Measurements from ENCODE around the gene KRTAP4-6.
"Not testable (repeated sequence)": the region's sequence is repeated elsewhere in the genome, so short reads cannot be mapped to it uniquely, and the experiment has no call there.

Gene KRTAP4-6

GRCh38 chr17:41139865-41140264 is 479 bp downstream of the KRTAP4-6 start:
- no CpG with 5 or more reads among the region's 12 CpGs for WGBS (ENCODE audit: extremely low coverage, insufficient coverage, insufficient read length)
- H3K4me2 ChIP-seq (ENCODE audit: low read length); H2BK5ac ChIP-seq (ENCODE audit: low read depth, low read length, poor library complexity); H2AK5ac ChIP-seq (ENCODE audit: low read length); H2AFZ ChIP-seq (ENCODE audit: insufficient read depth, low read length, poor library complexity); H3K79me2 ChIP-seq (ENCODE audit: control insufficient read depth, insufficient read depth, low read length, poor library complexity); H3K4me1 ChIP-seq (ENCODE audit: control insufficient read depth in 1 of 2, insufficient read depth in 2 of 2, low read length in 2 of 2); H3K9ac ChIP-seq (ENCODE audit: low read length); H3K79me1 ChIP-seq (ENCODE audit: low read length); H3K23ac ChIP-seq (ENCODE audit: low read length); H2BK120ac ChIP-seq (ENCODE audit: insufficient read depth, low read length, poor library complexity); H4K8ac ChIP-seq (ENCODE audit: low read depth, low read length); H4K91ac ChIP-seq (ENCODE audit: low read depth, low read length); H2BK12ac ChIP-seq (ENCODE audit: low read length); H3K4ac ChIP-seq (ENCODE audit: low read depth, low read length); H3K27ac ChIP-seq (ENCODE audit: low read depth, low read length); H3K14ac ChIP-seq (ENCODE audit: low read length); H3K18ac ChIP-seq (ENCODE audit: low read length); H3K9me3 ChIP-seq (ENCODE audit: insufficient read depth, low read depth, low read length); H4K12ac ChIP-seq (ENCODE audit: low read depth, low read length); H3K36me3 ChIP-seq (ENCODE audit: control insufficient read depth in 1 of 2, insufficient read depth in 2 of 2, low read length in 2 of 2); H3K27me3 ChIP-seq (ENCODE audit: insufficient read depth, low read length); DNase-seq: not testable (repeated sequence)
- peak overlapping the region; percentile 53 for H3K4me3 ChIP-seq (ENCODE audit: low read depth, low read length)

DNA sequence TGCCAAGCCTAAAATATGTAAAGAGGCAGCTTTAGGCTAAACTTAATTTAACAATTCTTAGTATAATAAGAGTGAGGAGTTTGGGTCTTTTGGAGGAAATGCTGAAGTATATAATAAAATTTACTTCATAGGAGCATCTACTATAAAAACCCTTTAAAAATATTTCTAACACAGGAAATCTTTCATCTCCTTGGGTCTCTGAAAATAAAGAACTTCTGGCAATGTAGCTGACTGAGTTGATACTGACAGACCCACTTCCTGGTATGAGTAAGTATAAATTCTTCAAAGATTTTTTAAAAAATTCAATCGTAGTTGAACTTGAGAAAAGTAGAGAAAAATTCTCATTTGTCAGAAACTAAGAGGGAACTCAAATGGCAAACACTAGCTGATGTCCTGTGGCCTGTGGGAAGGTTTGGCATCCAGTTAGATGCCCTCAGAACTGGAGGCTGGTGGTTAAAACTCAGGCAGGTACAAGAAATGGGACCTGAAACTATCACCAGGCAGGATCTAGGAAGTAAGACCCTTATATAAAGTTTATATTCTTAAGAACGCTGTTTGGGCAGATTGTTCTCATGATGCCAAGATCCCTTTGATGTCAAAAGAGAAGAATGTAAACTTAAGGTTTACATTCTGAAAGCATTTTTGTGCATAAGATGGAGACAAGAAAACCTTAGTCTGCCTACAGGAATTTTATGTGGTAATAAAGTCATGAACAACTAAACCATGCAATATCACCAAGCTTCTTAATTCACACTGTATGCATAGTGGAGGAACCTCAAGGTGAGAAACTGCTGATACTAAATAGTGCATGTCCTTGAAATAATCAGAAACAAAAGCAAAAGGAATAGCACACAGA is 6.2 kb downstream of the KRTAP4-6 start:
- Histone ChIP-seq H3K4me1 (ENCODE audit: control insufficient read depth in 1 of 2, insufficient read depth in 2 of 2, low read length in 2 of 2) (no peaks in the 10 kb centered on the region), H4K12ac (ENCODE audit: low read depth, low read length) (no peak overlapping the region), H3K4me3 (ENCODE audit: low read depth, low read length) (no peak overlapping the region), H3K79me1 (ENCODE audit: low read length) (no peaks in the 10 kb centered on the region), H2AK5ac (ENCODE audit: low read length) (no peak overlapping the region), H3K27me3 (ENCODE audit: insufficient read depth, low read length) (no peaks in the 10 kb centered on the region), H3K18ac (ENCODE audit: low read length) (no peak overlapping the region), H3K9ac (ENCODE audit: low read length) (no peak overlapping the region), H2AFZ (ENCODE audit: insufficient read depth, low read length, poor library complexity) (no peak overlapping the region), H3K79me2 (ENCODE audit: control insufficient read depth, insufficient read depth, low read length, poor library complexity) (no peaks in the 10 kb centered on the region), H3K14ac (ENCODE audit: low read length) (no peak overlapping the region), H3K4me2 (ENCODE audit: low read length) (no peak overlapping the region), H3K9me3 (ENCODE audit: insufficient read depth, low read depth, low read length) (no peaks in the 10 kb centered on the region), H2BK5ac (ENCODE audit: low read depth, low read length, poor library complexity) (no peak overlapping the region), H4K91ac (ENCODE audit: low read depth, low read length) (no peak overlapping the region), H3K27ac (ENCODE audit: low read depth, low read length) (no peak overlapping the region), H3K36me3 (ENCODE audit: control insufficient read depth in 1 of 2, insufficient read depth in 2 of 2, low read length in 2 of 2) (no peaks in the 10 kb centered on the region), H2BK120ac (ENCODE audit: insufficient read depth, low read length, poor library complexity) (no peak overlapping the region), H3K4ac (ENCODE audit: low read depth, low read length) (no peak overlapping the region), H3K23ac (ENCODE audit: low read length) (no peak overlapping the region), H4K8ac (ENCODE audit: low read depth, low read length) (no peak overlapping the region), H2BK12ac (ENCODE audit: low read length) (no peak overlapping the region)
- no peak for DNase-seq
- no CpG with 5 or more reads among the region's 2 CpGs for WGBS (ENCODE audit: extremely low coverage, insufficient coverage, insufficient read length)

DNA sequence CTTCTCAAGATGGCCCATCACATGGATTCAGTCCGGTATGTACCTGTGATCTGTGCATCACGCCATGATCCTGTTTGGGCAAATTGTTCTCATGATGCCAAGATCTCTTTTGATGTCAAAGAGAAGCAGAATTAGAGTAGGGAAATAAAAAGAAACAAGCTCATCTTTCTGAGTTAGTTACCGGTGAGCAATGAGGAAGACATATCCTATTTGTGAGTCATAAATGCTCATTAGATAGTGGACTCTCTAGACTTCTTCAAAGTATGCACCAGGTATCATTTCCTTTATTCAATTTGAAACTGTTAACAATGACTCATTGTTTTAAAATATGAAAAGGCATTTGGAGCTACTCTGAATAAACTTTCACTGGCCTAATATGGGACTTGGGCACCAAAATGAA is 8.4 kb downstream of the KRTAP4-6 start:
- Histone ChIP-seq H2AFZ (ENCODE audit: insufficient read depth, low read length, poor library complexity) (no peak overlapping the region), H3K23ac (ENCODE audit: low read length) (no peak overlapping the region), H2AK5ac (ENCODE audit: low read length) (no peak overlapping the region), H2BK5ac (ENCODE audit: low read depth, low read length, poor library complexity) (no peak overlapping the region), H3K4me3 (ENCODE audit: low read depth, low read length) (no peak overlapping the region), H3K27ac (ENCODE audit: low read depth, low read length) (no peak overlapping the region), H3K36me3 (ENCODE audit: control insufficient read depth in 1 of 2, insufficient read depth in 2 of 2, low read length in 2 of 2) (no peaks in the 10 kb centered on the region), H3K4ac (ENCODE audit: low read depth, low read length) (no peak overlapping the region), H3K14ac (ENCODE audit: low read length) (no peak overlapping the region), H4K12ac (ENCODE audit: low read depth, low read length) (no peak overlapping the region), H4K8ac (ENCODE audit: low read depth, low read length) (no peak overlapping the region), H3K4me2 (ENCODE audit: low read length) (no peak overlapping the region), H3K4me1 (ENCODE audit: control insufficient read depth in 1 of 2, insufficient read depth in 2 of 2, low read length in 2 of 2) (no peaks in the 10 kb centered on the region), H3K18ac (ENCODE audit: low read length) (no peak overlapping the region), H3K79me1 (ENCODE audit: low read length) (no peaks in the 10 kb centered on the region), H4K91ac (ENCODE audit: low read depth, low read length) (no peak overlapping the region), H3K27me3 (ENCODE audit: insufficient read depth, low read length) (no peaks in the 10 kb centered on the region), H3K9ac (ENCODE audit: low read length) (no peak overlapping the region), H3K79me2 (ENCODE audit: control insufficient read depth, insufficient read depth, low read length, poor library complexity) (no peaks in the 10 kb centered on the region), H3K9me3 (ENCODE audit: insufficient read depth, low read depth, low read length) (no peaks in the 10 kb centered on the region), H2BK120ac (ENCODE audit: insufficient read depth, low read length, poor library complexity) (no peak overlapping the region), H2BK12ac (ENCODE audit: low read length) (no peak overlapping the region)
- no CpG with 5 or more reads among the region's 3 CpGs for WGBS (ENCODE audit: extremely low coverage, insufficient coverage, insufficient read length)
- peak in 1 of 2 donors; percentile 73 for DNase-seq

GRCh38 chr17:41127371-41127770 is 13.0 kb downstream of the KRTAP4-6 start:
- no peaks in the 10 kb centered on the region for H3K4me1 ChIP-seq (ENCODE audit: control insufficient read depth in 1 of 2, insufficient read depth in 2 of 2, low read length in 2 of 2)
- H3K9me3 ChIP-seq (ENCODE audit: insufficient read depth, low read depth, low read length) = no peaks in the 10 kb centered on the region
- H3K4ac ChIP-seq (ENCODE audit: low read depth, low read length) = no peak overlapping the region
- H2AK5ac ChIP-seq (ENCODE audit: low read length) = no peak overlapping the region
- DNase-seq = no peak
- no peaks in the 10 kb centered on the region for H3K36me3 ChIP-seq (ENCODE audit: control insufficient read depth in 1 of 2, insufficient read depth in 2 of 2, low read length in 2 of 2)
- H3K23ac ChIP-seq (ENCODE audit: low read length) = no peak overlapping the region
- no peak overlapping the region for H2BK5ac ChIP-seq (ENCODE audit: low read depth, low read length, poor library complexity)
- H3K27ac ChIP-seq (ENCODE audit: low read depth, low read length) = no peak overlapping the region
- no peak overlapping the region for H2BK12ac ChIP-seq (ENCODE audit: low read length)
- H3K4me3 ChIP-seq (ENCODE audit: low read depth, low read length) = no peak overlapping the region
- no peak overlapping the region for H3K9ac ChIP-seq (ENCODE audit: low read length)
- no peak overlapping the region for H4K8ac ChIP-seq (ENCODE audit: low read depth, low read length)
- H2AFZ ChIP-seq (ENCODE audit: insufficient read depth, low read length, poor library complexity) = no peak overlapping the region
- no peak overlapping the region for H4K91ac ChIP-seq (ENCODE audit: low read depth, low read length)
- H3K18ac ChIP-seq (ENCODE audit: low read length) = no peak overlapping the region
- H3K27me3 ChIP-seq (ENCODE audit: insufficient read depth, low read length) = no peaks in the 10 kb centered on the region
- no peak overlapping the region for H4K12ac ChIP-seq (ENCODE audit: low read depth, low read length)
- H3K79me1 ChIP-seq (ENCODE audit: low read length) = no peaks in the 10 kb centered on the region
- H3K79me2 ChIP-seq (ENCODE audit: control insufficient read depth, insufficient read depth, low read length, poor library complexity) = no peaks in the 10 kb centered on the region
- H3K4me2 ChIP-seq (ENCODE audit: low read length) = no peak overlapping the region
- no CpG with 5 or more reads among the region's 1 CpG for WGBS (ENCODE audit: extremely low coverage, insufficient coverage, insufficient read length)
- no peak overlapping the region for H2BK120ac ChIP-seq (ENCODE audit: insufficient read depth, low read length, poor library complexity)
- no peak overlapping the region for H3K14ac ChIP-seq (ENCODE audit: low read length)

Measured in trophoblast cell (in vitro differentiated cells and primary cell).